ENCODE measurements around the gene RBM46.
A peak's percentile ranks its signal among the peaks of the same experiment; 100 is the strongest.

The RBM46 gene

GRCh38 chr4:154781126-154781982 lies at the start of gene RBM46:
RBM46 (plus strand) TSS chr4:154781272; CDS start chr4:154796753, 15,481 bp downstream.
- peak; percentile 77 for DNase-seq

GRCh38 chr4:154731756-154732155 lies 49.3 kb upstream of the RBM46 start:
- no peak for DNase-seq

GRCh38 chr4:154732669-154733068 lies 48.4 kb upstream of the RBM46 start:
- DNase-seq: no peak

GRCh38 chr4:154736770-154737169 lies 44.3 kb upstream of the RBM46 start:
- DNase-seq: no peak

GRCh38 chr4:154738426-154738825 lies 42.6 kb upstream of the RBM46 start:
- no peak for DNase-seq

GRCh38 chr4:154739111-154739510 lies 42.0 kb upstream of the RBM46 start:
- no peak for DNase-seq

- DNase-seq: no peak
Measured at GRCh38 chr4:154740462-154740861, 40.6 kb upstream of the RBM46 start.

- DNase-seq: no peak
Measured at GRCh38 chr4:154741131-154741665, 39.9 kb upstream of the RBM46 start.

GRCh38 chr4:154741922-154742850 lies 38.9 kb upstream of the RBM46 start:
- DNase-seq: no peak

GRCh38 chr4:154743683-154744340 lies 37.3 kb upstream of the RBM46 start, which contains the start of gene LRAT:
LRAT (plus strand) TSS chr4:154744000; CDS start chr4:154744327, 327 bp downstream.
- peak; percentile 52 for DNase-seq

GRCh38 chr4:154744341-154744926 lies 36.6 kb upstream of the RBM46 start:
- DNase-seq: no peak

- no peak for DNase-seq
Measured at GRCh38 chr4:154757713-154758112, 23.4 kb upstream of the RBM46 start.

GRCh38 chr4:154760895-154761294 lies 20.2 kb upstream of the RBM46 start:
- DNase-seq: no peak

GRCh38 chr4:154778264-154778663 lies 2.8 kb upstream of the RBM46 start:
- DNase-seq: no peak

GRCh38 chr4:154779362-154779947 lies 1.6 kb upstream of the RBM46 start:
- no peak for DNase-seq

GRCh38 chr4:154781983-154782293 lies 866 bp downstream of the RBM46 start:
- DNase-seq: no peak

GRCh38 chr4:154807042-154807630 lies 26.1 kb downstream of the RBM46 start:
- DNase-seq: no peak

GRCh38 chr4:154818230-154818629 lies 37.2 kb downstream of the RBM46 start:
- no peak for DNase-seq

- no peak for DNase-seq
Measured at GRCh38 chr4:154822775-154823174, 41.7 kb downstream of the RBM46 start.

GRCh38 chr4:154836030-154836429 lies 55.0 kb downstream of the RBM46 start:
- no peak for DNase-seq

GRCh38 chr4:154836513-154836912 lies 55.4 kb downstream of the RBM46 start:
- no peak for DNase-seq

- no peak for DNase-seq
Measured at GRCh38 chr4:154838155-154838554, 57.1 kb downstream of the RBM46 start.
